HL-60 (cell line): ENCODE results near the gene TRPM2.

ENCODE experiments used
- CTCF ChIP-seq: IDR thresholded peaks from one replicate; pipeline ENCODE4 v1.5.1; 2011; ENCODE audit warnings: low read length, control low read depth, inconsistent platforms; ENCODE audit not compliant: insufficient read depth
- GABPA ChIP-seq: IDR thresholded peaks from 2 replicates; pipeline ENCODE4 v1.6.1; 2012; ENCODE audit warnings: low read depth
- POLR2AphosphoS5 ChIP-seq: IDR thresholded peaks from 2 replicates; pipeline ENCODE4 v1.6.1; 2012; ENCODE audit warnings: low read depth
- REST ChIP-seq: IDR thresholded peaks from 2 replicates; pipeline ENCODE4 v1.6.1; 2012; ENCODE audit warnings: low read depth; ENCODE audit not compliant: insufficient replicate concordance
- SPI1 ChIP-seq: IDR thresholded peaks from 2 replicates; pipeline ENCODE4 v1.6.1; 2012; ENCODE audit warnings: low read depth, mild to moderate bottlenecking, borderline replicate concordance

- TF ChIP-seq REST = no peak
- no peak for TF ChIP-seq POLR2AphosphoS5
- TF ChIP-seq CTCF = no peak
- no peak for TF ChIP-seq GABPA
- TF ChIP-seq SPI1 = no peak
These were observed 81.7 kb downstream of the TRPM2 start for GRCh38 chr21:44434936-44435635.
